ENCODE measurements around the gene CEP152.

CEP152 gene

GRCh38 chr15:48800811-48801455, 9.9 kb downstream of the CEP152 start:
- POLR2A ChIA-PET, result interaction anchor here (3.2 kb wide), 1 partner anchor 10 kb away, joined by 13 read pairs; the partner anchor contains the start of gene CEP152
- H3K4me1 ChIP-seq (ENCODE audit: control insufficient read depth, insufficient read depth, low read length), result peaks cover 9% of the 10 kb centered on the region
- TF ChIP-seq ZNF701 (tag by site-specific recombination; IDR thresholded peaks at IDR 0.05), result no peak
- no peak for TF ChIP-seq ZFP37 (tag by site-specific recombination; IDR thresholded peaks at IDR 0.05)
- TF ChIP-seq ZNF501 (tag by site-specific recombination; IDR thresholded peaks at IDR 0.05), result no peak
- TF ChIP-seq ZNF433 (tag by site-specific recombination; IDR thresholded peaks at IDR 0.05; ENCODE audit: low read depth), result no peak
- TF ChIP-seq PRDM6 (tag by site-specific recombination; IDR thresholded peaks at IDR 0.05), result peak; percentile 69
- TF ChIP-seq, protein P1, sequence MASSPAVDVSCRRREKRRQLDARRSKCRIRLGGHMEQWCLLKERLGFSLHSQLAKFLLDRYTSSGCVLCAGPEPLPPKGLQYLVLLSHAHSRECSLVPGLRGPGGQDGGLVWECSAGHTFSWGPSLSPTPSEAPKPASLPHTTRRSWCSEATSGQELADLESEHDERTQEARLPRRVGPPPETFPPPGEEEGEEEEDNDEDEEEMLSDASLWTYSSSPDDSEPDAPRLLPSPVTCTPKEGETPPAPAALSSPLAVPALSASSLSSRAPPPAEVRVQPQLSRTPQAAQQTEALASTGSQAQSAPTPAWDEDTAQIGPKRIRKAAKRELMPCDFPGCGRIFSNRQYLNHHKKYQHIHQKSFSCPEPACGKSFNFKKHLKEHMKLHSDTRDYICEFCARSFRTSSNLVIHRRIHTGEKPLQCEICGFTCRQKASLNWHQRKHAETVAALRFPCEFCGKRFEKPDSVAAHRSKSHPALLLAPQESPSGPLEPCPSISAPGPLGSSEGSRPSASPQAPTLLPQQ (tag by site-specific recombination; IDR thresholded peaks at IDR 0.05), result no peak
- TF ChIP-seq PRDM1 (tag by site-specific recombination; IDR thresholded peaks at IDR 0.05), result 0 out of 2 replicates have a peak, but pooled peaks have one; percentile 6
- TF ChIP-seq ZNF292 (tag by site-specific recombination; IDR thresholded peaks at IDR 0.05; ENCODE audit: borderline replicate concordance, low read depth), result no peak
- no peak for TF ChIP-seq ZNF473 (tag by site-specific recombination; IDR thresholded peaks at IDR 0.05)
- TF ChIP-seq ZNF654 (tag by site-specific recombination; IDR thresholded peaks at IDR 0.05; ENCODE audit: low read depth), result peak; percentile 36; the same call in 1 of the 2 replicates
- no peaks in the 10 kb centered on the region for H3K9me3 ChIP-seq (ENCODE audit: control insufficient read depth, insufficient read depth, low read depth, low read length)
- CTCF ChIA-PET, result interaction anchor here (1.3 to 1.7 kb wide), 2 partner anchors 9 to 443 kb away, joined by 4 to 6 read pairs; no protein-coding TSS in a partner anchor
- no peak overlapping the region for H3K4me3 ChIP-seq (ENCODE audit: low read depth, low read length)
- no peak overlapping the region for H3K27ac ChIP-seq (ENCODE audit: extremely low read depth, low read depth, low read length)
- H3K36me3 ChIP-seq (ENCODE audit: control insufficient read depth in 2 of 2, insufficient read depth in 1 of 2, low read length in 2 of 2), result peaks cover 3 to 22% of the 10 kb centered on the region in 2 experiments; a peak in 1 of 3 replicates

- Histone ChIP-seq H3K9me3 (ENCODE audit: control insufficient read depth, insufficient read depth, low read depth, low read length) (no peaks in the 10 kb centered on the region), H3K4me1 (ENCODE audit: control insufficient read depth, insufficient read depth, low read length) (peaks cover 9% of the 10 kb centered on the region), H3K27ac (ENCODE audit: extremely low read depth, low read depth, low read length) (no peak overlapping the region), H3K4me3 (ENCODE audit: low read depth, low read length) (no peak overlapping the region), H3K36me3 (ENCODE audit: control insufficient read depth in 2 of 2, insufficient read depth in 1 of 2, low read length in 2 of 2) (peaks cover 6 to 24% of the 10 kb centered on the region in 2 experiments; a peak in 1 of 3 replicates)
- TF ChIP-seq REST (tag by site-specific recombination; IDR thresholded peaks at IDR 0.05) (no peak), PATZ1 (tag by site-specific recombination; IDR thresholded peaks at IDR 0.05) (no peak), SCRT2 (tag by site-specific recombination; IDR thresholded peaks at IDR 0.05) (no peak), ZNF19 (tag by site-specific recombination; IDR thresholded peaks at IDR 0.05; ENCODE audit: low read depth) (no peak), ZFP3 (tag by site-specific recombination; IDR thresholded peaks at IDR 0.05; ENCODE audit: low read depth) (no peak), ZNF398 (tag by site-specific recombination; IDR thresholded peaks at IDR 0.05) (no peak), ZFP41 (tag by site-specific recombination; IDR thresholded peaks at IDR 0.05; ENCODE audit: borderline replicate concordance) (no peak), MZF1 (tag by site-specific recombination; IDR thresholded peaks at IDR 0.05; ENCODE audit: borderline replicate concordance) (no peak), ZBTB21 (tag by site-specific recombination; IDR thresholded peaks at IDR 0.05) (no peak), ZNF600 (tag by site-specific recombination; IDR thresholded peaks at IDR 0.05) (no peak), ZSCAN18 (tag by site-specific recombination; IDR thresholded peaks at IDR 0.05) (no peak), GLI2 (tag by site-specific recombination; IDR thresholded peaks at IDR 0.05; ENCODE audit: borderline replicate concordance, low read depth) (no peak)
- ChIA-PET CTCF (interaction anchor here (0.7 kb wide), 1 partner anchor 24 kb away, joined by 3 read pairs; no protein-coding TSS in a partner anchor), POLR2A (interaction anchor here (3.2 kb wide), 1 partner anchor 10 kb away, joined by 13 read pairs; the partner anchor contains the start of gene CEP152)
Observed at GRCh38 chr15:48800245-48800644, 10.6 kb downstream of the CEP152 start.

Data from HEK293 (cell line).